H9 (cell line): ENCODE results near the gene RABGEF1. TPM values are rescaled to one million over a fixed set of nuclear protein-coding genes. Genes with fewer than 3 reads are reported as not detected.

Source experiments
- DNase-seq: peaks from one replicate; pipeline ENCODE4 v3.0.0-alpha.2; 2017
- H2AFZ ChIP-seq: one replicate; pipeline ENCODE4 v1.6.1; 2013; ENCODE audit warnings: mild to moderate bottlenecking, low read length, control low read depth, moderate library complexity
- H2AK5ac ChIP-seq: 2 replicates; pipeline ENCODE4 v1.6.1; 2013; ENCODE audit warnings: low read length, control low read depth, mixed read lengths; ENCODE audit not compliant: insufficient read length
- H2BK120ac ChIP-seq: one replicate; pipeline ENCODE4 v1.6.1; 2013; ENCODE audit warnings: low read depth, mild to moderate bottlenecking, low read length, control low read depth, inconsistent platforms; ENCODE audit not compliant: poor library complexity, severe bottlenecking
- H2BK12ac ChIP-seq: 2 replicates; pipeline ENCODE4 v1.6.1; 2013; ENCODE audit warnings: low read length, control low read depth, mixed read lengths, low read depth; ENCODE audit not compliant: insufficient read length
- H2BK15ac ChIP-seq: 2 replicates; pipeline ENCODE4 v1.6.1; 2013; ENCODE audit warnings: low read depth, low read length, control low read depth
- H2BK20ac ChIP-seq: one replicate; pipeline ENCODE4 v1.6.1; 2013; ENCODE audit warnings: low read depth, mild to moderate bottlenecking, low read length, control low read depth, inconsistent platforms; ENCODE audit not compliant: poor library complexity, severe bottlenecking
- H2BK5ac ChIP-seq: 2 replicates; pipeline ENCODE4 v1.6.1; 2013; ENCODE audit warnings: low read length, control low read depth, mixed read lengths; ENCODE audit not compliant: insufficient read length
- H3K14ac ChIP-seq: 2 replicates; pipeline ENCODE4 v1.6.1; 2013; ENCODE audit warnings: low read length, control low read depth; ENCODE audit not compliant: insufficient read depth
- H3K18ac ChIP-seq: 2 replicates; pipeline ENCODE4 v1.6.1; 2013; ENCODE audit warnings: low read depth, mild to moderate bottlenecking, mixed read lengths, low read length, control low read depth; ENCODE audit not compliant: insufficient read length
- H3K23ac ChIP-seq: 2 replicates; pipeline ENCODE4 v1.6.1; 2013; ENCODE audit warnings: low read length, control low read depth, mixed read lengths, low read depth; ENCODE audit not compliant: insufficient read length
- H3K23me2 ChIP-seq: 2 replicates; pipeline ENCODE4 v1.6.1; 2013; ENCODE audit warnings: low read depth, mild to moderate bottlenecking, mixed read lengths, low read length, control low read depth; ENCODE audit not compliant: insufficient read length, poor library complexity, severe bottlenecking
- H3K27ac ChIP-seq: 2 replicates; pipeline ENCODE4 v1.5.1; 2013; ENCODE audit warnings: low read length, control low read depth, mixed read lengths, low read depth; ENCODE audit not compliant: insufficient read length
- H3K27me3 ChIP-seq: 2 replicates; pipeline ENCODE4 v1.6.1; 2013; ENCODE audit warnings: low read length, control low read depth, inconsistent platforms; ENCODE audit not compliant: insufficient read depth
- H3K4ac ChIP-seq: 2 replicates; pipeline ENCODE4 v1.6.1; 2013; ENCODE audit warnings: low read depth, mild to moderate bottlenecking, control low read depth, inconsistent platforms, low read length, moderate library complexity
- H3K4me1 ChIP-seq: 2 replicates; pipeline ENCODE4 v1.6.1; 2013; ENCODE audit warnings: low read length, control low read depth, inconsistent platforms; ENCODE audit not compliant: insufficient read depth
- H3K4me2 ChIP-seq: 2 replicates; pipeline ENCODE4 v1.6.1; 2013; ENCODE audit warnings: low read length, control low read depth, mixed read lengths; ENCODE audit not compliant: insufficient read length, insufficient read depth
- H3K56ac ChIP-seq: 2 replicates; pipeline ENCODE4 v1.6.1; 2013; ENCODE audit warnings: low read depth, mild to moderate bottlenecking, mixed read lengths, low read length, control low read depth; ENCODE audit not compliant: insufficient read length
- H3K79me1 ChIP-seq: 2 replicates; pipeline ENCODE4 v1.6.1; 2013; ENCODE audit warnings: low read depth, mild to moderate bottlenecking, moderate library complexity, low read length, control low read depth, inconsistent platforms; ENCODE audit not compliant: insufficient read depth, poor library complexity, severe bottlenecking
- H3K79me2 ChIP-seq: 2 replicates; pipeline ENCODE4 v1.6.1; 2013; ENCODE audit warnings: low read length, control low read depth, inconsistent platforms; ENCODE audit not compliant: insufficient read depth
- H3K9ac ChIP-seq: 2 replicates; pipeline ENCODE4 v1.6.1; 2013; ENCODE audit warnings: low read length, control low read depth, mixed read lengths; ENCODE audit not compliant: insufficient read length; ENCODE audit errors: extremely low read depth
- H3K9me3 ChIP-seq: one replicate; pipeline ENCODE4 v1.6.1; 2013; ENCODE audit warnings: low read depth, low read length, inconsistent platforms; ENCODE audit not compliant: control insufficient read depth
- H3T11ph ChIP-seq: one replicate; pipeline ENCODE4 v1.6.1; 2013; ENCODE audit warnings: mild to moderate bottlenecking, low read length, control low read depth, inconsistent platforms
- H4K20me1 ChIP-seq: one replicate; pipeline ENCODE4 v1.6.1; 2013; ENCODE audit not compliant: control insufficient read depth, insufficient read length, insufficient read depth
- H4K5ac ChIP-seq: 2 replicates; pipeline ENCODE4 v1.6.1; 2013; ENCODE audit warnings: low read depth, mild to moderate bottlenecking, mixed read lengths, low read length, control low read depth; ENCODE audit not compliant: insufficient read length
- H4K8ac ChIP-seq: replicated peaks from 2 replicates; pipeline ENCODE4 v1.6.1; 2013; ENCODE audit warnings: low read length, control low read depth, mixed read lengths, low read depth; ENCODE audit not compliant: insufficient read length
- H4K91ac ChIP-seq: 2 replicates; pipeline ENCODE4 v1.6.1; 2013; ENCODE audit warnings: low read depth, mild to moderate bottlenecking, moderate library complexity, mixed read lengths, low read length, control low read depth; ENCODE audit not compliant: insufficient read length
- H3K27ac Mint-ChIP-seq, 3 experiments: 2 replicates in 2 of 3; 3 replicates in 1 of 3; pipeline ENCODE4 v1.8.0; 2020 to 2021; ENCODE audit warnings: mixed read lengths in 3 of 3, mild to moderate bottlenecking in 1 of 3, moderate library complexity in 1 of 3
- H3K27me3 Mint-ChIP-seq: 2 replicates; pipeline ENCODE4 v1.8.0; 2021; ENCODE audit warnings: low read depth, mild to moderate bottlenecking, moderate library complexity, mixed read lengths
- H3K36me3 Mint-ChIP-seq, 3 experiments: 2 replicates in 2 of 3; 3 replicates in 1 of 3; pipeline ENCODE4 v1.8.0; 2020 to 2021; ENCODE audit warnings: low read depth in 3 of 3, mixed read lengths in 3 of 3; ENCODE audit not compliant: insufficient read depth in 1 of 3
- H3K4me1 Mint-ChIP-seq, 2 experiments: 2 replicates each; pipeline ENCODE4 v1.8.0; 2020; ENCODE audit warnings: mixed read lengths in 2 of 2
- H3K4me3 Mint-ChIP-seq, 2 experiments: 2 replicates in 1 of 2; 3 replicates in 1 of 2; pipeline ENCODE4 v1.8.0; 2020 to 2021; ENCODE audit warnings: mild to moderate bottlenecking in 2 of 2, mixed read lengths in 2 of 2, moderate library complexity in 1 of 2
- H3K9me3 Mint-ChIP-seq, 2 experiments: 2 replicates in 1 of 2; 3 replicates in 1 of 2; pipeline ENCODE4 v1.8.0; 2020; ENCODE audit warnings: mild to moderate bottlenecking in 2 of 2, mixed read lengths in 2 of 2, moderate library complexity in 1 of 2
- WGBS: extraction: QIAGEN DNeasy Blood & Tissue Kit; methylation state at CpG from one replicate; pipeline ENCODE4 v1.1.7; 2013; ENCODE audit warnings: missing lambda C conversion rate, low lambda C conversion rate, mixed read lengths; ENCODE audit not compliant: insufficient read length; ENCODE audit errors: extremely low coverage; 5-methylcytosine and 5-hydroxymethylcytosine counted together
- total RNA-seq: library from RNA; stranded (reverse); gene quantifications from 2 replicates; pipeline ENCODE4 v1.2.1, GENCODE V29; 2021
- TF ChIP-seq, protein P1 (sequence below): fragments of 200-600 bp; sonication (generic); conservative IDR thresholded peaks from 3 replicates; pipeline ENCODE4 v1.8.0; 2021; ENCODE audit warnings: antibody characterized with exemption, mild to moderate bottlenecking

Gene RABGEF1
- total RNA-seq, 1 experiment from 2014 or later: 17.3 TPM

GRCh38 chr7:66747385-66747784, 6.9 kb downstream of the RABGEF1 start:
- Histone ChIP-seq H4K5ac (no peak overlapping the region), H3K9me3 (no peaks in the 10 kb centered on the region), H3K14ac (no peak overlapping the region), H2BK20ac (no peak overlapping the region), H3T11ph (no peak overlapping the region), H2BK15ac (no peak overlapping the region), H4K8ac (no peak overlapping the region), H3K4ac (no peak overlapping the region), H4K20me1 (no peaks in the 10 kb centered on the region), H3K4me2 (no peak overlapping the region), H3K9ac (no peak overlapping the region), H3K79me2 (peaks cover 6% of the 10 kb centered on the region; the same call in 1 of the 2 replicates), H2BK12ac (no peak overlapping the region), H3K79me1 (peaks cover 9% of the 10 kb centered on the region), H3K4me1 (no peaks in the 10 kb centered on the region), H4K91ac (no peak overlapping the region), H2BK5ac (no peak overlapping the region), H2BK120ac (no peak overlapping the region), H3K23ac (no peak overlapping the region), H2AFZ (no peak overlapping the region), H3K56ac (no peak overlapping the region), H2AK5ac (no peak overlapping the region), H3K27me3 (no peaks in the 10 kb centered on the region; the same call in 1 of the 2 replicates), H3K18ac (no peak overlapping the region), H3K23me2 (no peaks in the 10 kb centered on the region), H3K27ac (no peak overlapping the region)
- Mint-ChIP-seq H3K4me1 (peaks cover under 1% of the 10 kb centered on the region in 2 experiments; a peak in 1 of 4 replicates), H3K27me3 (no peaks in the 10 kb centered on the region), H3K36me3 (peaks cover 0 to 10% (median 4%) of the 10 kb centered on the region in 3 experiments; a peak in 3 of 7 replicates), H3K27ac (no peak overlapping the region), H3K4me3 (no peak overlapping the region), H3K9me3 (no peaks in the 10 kb centered on the region)
- no CpG with 5 or more reads among the region's 2 CpGs for WGBS
- TF ChIP-seq, protein P1, sequence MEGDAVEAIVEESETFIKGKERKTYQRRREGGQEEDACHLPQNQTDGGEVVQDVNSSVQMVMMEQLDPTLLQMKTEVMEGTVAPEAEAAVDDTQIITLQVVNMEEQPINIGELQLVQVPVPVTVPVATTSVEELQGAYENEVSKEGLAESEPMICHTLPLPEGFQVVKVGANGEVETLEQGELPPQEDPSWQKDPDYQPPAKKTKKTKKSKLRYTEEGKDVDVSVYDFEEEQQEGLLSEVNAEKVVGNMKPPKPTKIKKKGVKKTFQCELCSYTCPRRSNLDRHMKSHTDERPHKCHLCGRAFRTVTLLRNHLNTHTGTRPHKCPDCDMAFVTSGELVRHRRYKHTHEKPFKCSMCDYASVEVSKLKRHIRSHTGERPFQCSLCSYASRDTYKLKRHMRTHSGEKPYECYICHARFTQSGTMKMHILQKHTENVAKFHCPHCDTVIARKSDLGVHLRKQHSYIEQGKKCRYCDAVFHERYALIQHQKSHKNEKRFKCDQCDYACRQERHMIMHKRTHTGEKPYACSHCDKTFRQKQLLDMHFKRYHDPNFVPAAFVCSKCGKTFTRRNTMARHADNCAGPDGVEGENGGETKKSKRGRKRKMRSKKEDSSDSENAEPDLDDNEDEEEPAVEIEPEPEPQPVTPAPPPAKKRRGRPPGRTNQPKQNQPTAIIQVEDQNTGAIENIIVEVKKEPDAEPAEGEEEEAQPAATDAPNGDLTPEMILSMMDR: no peak
- no peak for DNase-seq
